B cell (primary cell): ENCODE measurements around the gene TBRG4. TPM values are rescaled to one million over a fixed set of nuclear protein-coding genes. Genes with fewer than 3 reads are reported as not detected.

Source experiments
- ATAC-seq: fragments of 200-7000 bp; cut with Tn5 transposase; one replicate; pipeline ENCODE4 v1.10.0; 2021; ENCODE audit warnings: low read depth, mild to moderate bottlenecking, moderate number of reproducible peaks, moderate library complexity
- CTCF ChIA-PET: fragments of 350-600 bp; sonication (Branson Sonifier 250); formaldehyde crosslinking; loops from one replicate; lab custom pipeline; 2021; ENCODE audit warnings: antibody characterized with exemption, inconsistent platforms; lab: Charles Lee
- POLR2A ChIA-PET: fragments of 350-600 bp; sonication (Branson Sonifier 250); formaldehyde crosslinking; loops from one replicate; lab custom pipeline; 2021; ENCODE audit warnings: antibody characterized with exemption; lab: Charles Lee
- DNase-seq: peaks from one replicate; pipeline ENCODE4 v3.0.0; 2013
- H2AFZ ChIP-seq: 2 replicates; pipeline ENCODE4 v1.6.1; 2012; ENCODE audit warnings: mild to moderate bottlenecking, low read depth, low read length; ENCODE audit not compliant: insufficient read depth, poor library complexity, severe bottlenecking
- H3K27ac ChIP-seq, 2 donors: 1 replicate in 1 of 2; 2 replicates in 1 of 2; pipeline ENCODE4 v1.5.1; 2012 to 2013; ENCODE audit warnings: low read length in 2 of 2, mild to moderate bottlenecking in 2 of 2, moderate library complexity in 1 of 2
- H3K27me3 ChIP-seq, 4 experiments: fragments of 200-600 bp in 1 of 4; sonication (generic) in 1 of 4; replicated peaks in 1 of 4; 1 replicate in 2 of 4; 2 replicates in 2 of 4; pipeline versions ENCODE4 v1.6.1 to v1.7.0; 2013 to 2016; ENCODE audit warnings: low read length in 3 of 4, mild to moderate bottlenecking in 2 of 4, mixed read lengths in 1 of 4, moderate library complexity in 1 of 4; ENCODE audit not compliant: insufficient read depth in 4 of 4, control insufficient read depth in 3 of 4; ENCODE audit errors: control extremely low read depth in 1 of 4
- H3K36me3 ChIP-seq, 2 experiments: replicated peaks in 1 of 2; 1 replicate in 1 of 2; 2 replicates in 1 of 2; pipeline versions ENCODE4 v1.6.1 to v1.7.1; 2013; ENCODE audit warnings: low read length in 1 of 2; ENCODE audit not compliant: insufficient read depth in 2 of 2, control insufficient read depth in 1 of 2; ENCODE audit errors: control extremely low read depth in 1 of 2, extremely low read depth in 1 of 2
- H3K4me1 ChIP-seq, 2 donors: fragments of 200-600 bp in 1 of 2; sonication (generic) in 1 of 2; 1 replicate in 1 of 2; 2 replicates in 1 of 2; pipeline versions ENCODE4 v1.5.1 to v1.6.1; 2013 to 2017; ENCODE audit warnings: low read length in 2 of 2; ENCODE audit not compliant: control insufficient read depth in 2 of 2, insufficient read depth in 2 of 2
- H3K4me2 ChIP-seq: replicated peaks from 2 replicates; pipeline ENCODE3; 2012; ENCODE audit warnings: mild to moderate bottlenecking, low read depth, low read length; ENCODE audit not compliant: poor library complexity, severe bottlenecking
- H3K4me3 ChIP-seq, 5 experiments: fragments of 200-600 bp in 1 of 5; sonication (generic) in 1 of 5; 1 replicate in 3 of 5; 2 replicates in 2 of 5; pipeline versions ENCODE4 v1.5.1 to v1.7.0; 2011 to 2016; ENCODE audit warnings: low read length in 4 of 5, mild to moderate bottlenecking in 4 of 5, low read depth in 2 of 5, control low read depth in 1 of 5, moderate library complexity in 1 of 5; ENCODE audit not compliant: insufficient read depth in 1 of 5; ENCODE audit errors: control extremely low read depth in 1 of 5, extremely low read depth in 1 of 5
- H3K79me2 ChIP-seq: fragments of 200-600 bp; sonication (generic); one replicate; pipeline ENCODE4 v1.6.0; 2016; ENCODE audit warnings: low read length; ENCODE audit not compliant: control insufficient read depth, insufficient read depth
- H3K9ac ChIP-seq: fragments of 200-600 bp; sonication (generic); 2 replicates; pipeline ENCODE4 v1.6.1; 2017; ENCODE audit warnings: mild to moderate bottlenecking, low read length, moderate library complexity
- H3K9me3 ChIP-seq, 3 donors: one replicate each; pipeline versions ENCODE4 v1.6.1 to v1.7.1; 2013; ENCODE audit warnings: low read length in 2 of 3; ENCODE audit not compliant: control insufficient read depth in 2 of 3, insufficient read depth in 1 of 3; ENCODE audit errors: control extremely low read depth in 1 of 3
- H4K20me1 ChIP-seq: 2 replicates; pipeline ENCODE4 v1.6.0; 2012; ENCODE audit warnings: mild to moderate bottlenecking, low read length; ENCODE audit not compliant: insufficient read depth, control insufficient read depth, poor library complexity, severe bottlenecking
- H3K27ac Mint-ChIP-seq: one replicate; pipeline ENCODE4 v1.8.0; 2021; ENCODE audit warnings: mixed read lengths
- H3K27me3 Mint-ChIP-seq: one replicate; pipeline ENCODE4 v1.8.0; 2021; ENCODE audit warnings: mixed read lengths
- H3K4me1 Mint-ChIP-seq: one replicate; pipeline ENCODE4 v1.8.0; 2021; ENCODE audit warnings: mixed read lengths
- H3K4me3 Mint-ChIP-seq: one replicate; pipeline ENCODE4 v1.8.0; 2021; ENCODE audit warnings: mixed read lengths
- H3K9me3 Mint-ChIP-seq: one replicate; pipeline ENCODE4 v1.8.0; 2022; ENCODE audit warnings: mixed read lengths; ENCODE audit not compliant: insufficient read depth
- EZH2 ChIP-seq: IDR thresholded peaks from 2 replicates; pipeline ENCODE4 v1.6.1; 2012; ENCODE audit warnings: borderline replicate concordance, low read depth, mild to moderate bottlenecking, moderate library complexity, low read length; ENCODE audit not compliant: insufficient read depth, poor library complexity, severe bottlenecking
- WGBS: methylation state at CpG from one replicate; pipeline ENCODE4 v1.1.5; 2013; ENCODE audit warnings: missing lambda C conversion rate; ENCODE audit not compliant: insufficient coverage; 5-methylcytosine and 5-hydroxymethylcytosine counted together
- intact Hi-C: fragments of 100-400 bp; cut with micrococcal nuclease; formaldehyde crosslinking; loops from one replicate; pipeline ENCODE4 v1.10.0; 2022
- polyA plus RNA-seq: library from polyadenylated mRNA; depleted of rRNA; stranded (reverse); fragments of >200 nt; gene quantifications from 2 replicates; pipeline ENCODE4 v1.2.3, GENCODE V29; 2012
- total RNA-seq, 2 donors: library from RNA; stranded (reverse); fragments of 120-200 nt in 1 of 2; gene quantifications; 1 replicate in 1 of 2; 2 replicates in 1 of 2; pipeline versions ENCODE4 v1.2.3 to v1.2.4, GENCODE V29; 2013 to 2022
- TF ChIP-seq, protein P1 (sequence below): fragments of 200-600 bp; IDR thresholded peaks from one replicate; pipeline ENCODE4 v1.8.0; 2022; ENCODE audit warnings: antibody characterized with exemption, mild to moderate bottlenecking

TBRG4 gene
- total and polyA plus RNA-seq, 2 donors (not counting 1 experiment from before 2014, with no cell fraction given): 92.8 to 111 TPM

DNA sequence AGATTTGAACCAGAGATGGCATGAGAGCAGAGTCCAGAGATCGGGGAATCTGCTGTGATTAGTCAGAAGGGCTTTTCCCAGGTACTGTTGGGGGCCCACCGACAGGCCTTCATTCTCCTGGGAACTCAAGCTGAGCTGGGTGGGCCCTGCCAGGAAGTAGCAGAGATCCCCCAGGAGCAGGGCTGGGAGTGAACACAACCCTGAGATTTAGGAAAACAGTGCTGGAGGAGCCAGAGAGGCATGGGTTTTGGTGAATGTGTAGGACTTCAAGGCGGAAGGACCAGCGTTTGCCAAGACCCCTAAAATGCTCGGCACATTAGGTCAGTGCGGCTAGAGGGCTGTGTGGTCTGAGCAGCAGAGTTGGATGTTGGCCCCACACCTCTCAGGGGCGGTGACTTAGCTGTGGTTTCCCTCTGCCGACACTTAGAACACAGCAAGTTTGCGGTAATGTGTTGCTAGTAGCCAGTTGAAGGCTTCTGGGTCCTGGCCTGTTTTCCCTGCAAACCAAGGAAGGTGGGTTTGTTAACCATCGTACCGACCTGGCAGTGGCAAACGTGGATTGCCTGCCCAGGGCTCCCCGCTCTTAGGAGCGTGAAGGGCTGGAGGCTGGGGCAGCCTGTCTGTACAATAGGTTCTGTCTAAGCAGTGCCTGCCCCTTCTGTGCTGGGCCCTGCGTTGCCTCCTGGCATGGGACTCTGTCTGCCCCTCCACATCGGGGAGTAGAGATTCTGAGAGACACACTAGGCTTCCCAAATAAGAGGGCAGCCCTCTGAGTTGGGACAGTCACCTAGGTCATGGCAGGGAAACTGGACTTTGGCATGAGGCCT is 36.8 kb downstream of the TBRG4 start:
- H3K79me2 ChIP-seq: peaks cover 15% of the 10 kb centered on the region
- no peaks in the 10 kb centered on the region for H3K4me1 ChIP-seq
- no peak overlapping the region for H3K27ac ChIP-seq
- no peaks in the 10 kb centered on the region for H3K9me3 ChIP-seq
- H3K27ac Mint-ChIP-seq: no peak overlapping the region
- ATAC-seq (no peak), DNase-seq (no peak)
- intact Hi-C loops: no loop called here
- H3K4me3 Mint-ChIP-seq: no peak overlapping the region
- TF ChIP-seq EZH2: no peak
- no peaks in the 10 kb centered on the region for H3K9me3 Mint-ChIP-seq
- H2AFZ ChIP-seq: no peak overlapping the region
- 88% methylated on average over 16 of the region's 16 CpGs for WGBS
- H3K9ac ChIP-seq: no peak overlapping the region
- ChIA-PET POLR2A (no interaction called here), CTCF (no interaction called here)
- H4K20me1 ChIP-seq: peaks cover 86% of the 10 kb centered on the region
- H3K27me3 Mint-ChIP-seq: no peaks in the 10 kb centered on the region
- peaks cover 0 to 72% of the 10 kb centered on the region in 2 experiments for H3K36me3 ChIP-seq
- no peak overlapping the region for H3K4me3 ChIP-seq
- no peaks in the 10 kb centered on the region for H3K27me3 ChIP-seq
- H3K4me1 Mint-ChIP-seq: no peaks in the 10 kb centered on the region
- H3K4me2 ChIP-seq: no peak overlapping the region

DNA sequence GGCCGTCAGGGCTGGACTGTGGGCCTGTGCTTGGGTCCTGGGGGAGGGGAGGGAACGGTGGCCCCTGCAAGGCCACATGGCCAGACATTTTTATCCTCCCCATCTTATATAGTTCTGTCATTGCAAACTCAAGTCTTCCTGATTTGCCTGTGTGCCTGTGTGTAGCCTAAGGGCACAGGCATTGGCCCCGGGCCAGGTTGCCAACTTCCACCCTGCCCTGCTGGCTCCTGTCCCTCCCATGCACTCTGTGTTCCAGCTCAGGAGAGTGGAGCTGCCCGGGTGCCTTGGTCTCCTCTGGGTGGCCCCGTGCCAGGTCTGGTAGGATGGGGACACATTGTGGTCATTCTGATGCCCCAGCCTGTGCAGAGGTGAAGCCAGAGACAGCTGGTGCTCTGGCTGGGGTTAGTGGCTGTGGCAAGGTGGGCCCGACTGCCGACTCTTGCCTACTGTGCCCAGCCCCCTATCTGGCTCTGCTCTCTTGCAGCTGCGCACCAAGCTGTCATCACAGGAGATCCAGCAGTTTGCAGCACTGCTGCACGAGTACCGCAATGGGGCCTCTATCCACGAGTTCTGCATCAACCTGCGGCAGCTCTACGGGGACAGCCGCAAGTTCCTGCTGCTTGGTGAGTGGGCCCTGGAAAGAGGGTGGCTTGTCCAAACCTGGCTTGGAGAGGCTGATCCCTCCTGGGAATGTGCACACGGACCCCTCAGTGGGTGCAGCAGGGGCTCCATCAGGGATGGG is 37.5 kb downstream of the TBRG4 start:
- no peak overlapping the region for H3K27ac ChIP-seq
- H3K4me2 ChIP-seq: no peak overlapping the region
- Mint-ChIP-seq H3K27me3 (no peaks in the 10 kb centered on the region), H3K9me3 (no peaks in the 10 kb centered on the region), H3K4me3 (no peak overlapping the region), H3K4me1 (no peaks in the 10 kb centered on the region), H3K27ac (no peak overlapping the region)
- ChIA-PET POLR2A (no interaction called here), CTCF (no interaction called here)
- peaks cover 0 to 79% of the 10 kb centered on the region in 2 experiments for H3K36me3 ChIP-seq
- H3K4me3 ChIP-seq: no peak overlapping the region
- H3K9me3 ChIP-seq: no peaks in the 10 kb centered on the region
- H4K20me1 ChIP-seq: peaks cover 94% of the 10 kb centered on the region
- intact Hi-C loops: no loop called here
- no peak overlapping the region for H3K9ac ChIP-seq
- H2AFZ ChIP-seq: no peak overlapping the region
- no peaks in the 10 kb centered on the region for H3K4me1 ChIP-seq
- H3K27me3 ChIP-seq: no peaks in the 10 kb centered on the region
- DNase-seq (no peak), ATAC-seq (no peak)
- TF ChIP-seq, protein P1, sequence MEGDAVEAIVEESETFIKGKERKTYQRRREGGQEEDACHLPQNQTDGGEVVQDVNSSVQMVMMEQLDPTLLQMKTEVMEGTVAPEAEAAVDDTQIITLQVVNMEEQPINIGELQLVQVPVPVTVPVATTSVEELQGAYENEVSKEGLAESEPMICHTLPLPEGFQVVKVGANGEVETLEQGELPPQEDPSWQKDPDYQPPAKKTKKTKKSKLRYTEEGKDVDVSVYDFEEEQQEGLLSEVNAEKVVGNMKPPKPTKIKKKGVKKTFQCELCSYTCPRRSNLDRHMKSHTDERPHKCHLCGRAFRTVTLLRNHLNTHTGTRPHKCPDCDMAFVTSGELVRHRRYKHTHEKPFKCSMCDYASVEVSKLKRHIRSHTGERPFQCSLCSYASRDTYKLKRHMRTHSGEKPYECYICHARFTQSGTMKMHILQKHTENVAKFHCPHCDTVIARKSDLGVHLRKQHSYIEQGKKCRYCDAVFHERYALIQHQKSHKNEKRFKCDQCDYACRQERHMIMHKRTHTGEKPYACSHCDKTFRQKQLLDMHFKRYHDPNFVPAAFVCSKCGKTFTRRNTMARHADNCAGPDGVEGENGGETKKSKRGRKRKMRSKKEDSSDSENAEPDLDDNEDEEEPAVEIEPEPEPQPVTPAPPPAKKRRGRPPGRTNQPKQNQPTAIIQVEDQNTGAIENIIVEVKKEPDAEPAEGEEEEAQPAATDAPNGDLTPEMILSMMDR: no peak
- TF ChIP-seq EZH2: no peak
- 97% methylated on average over 13 of the region's 15 CpGs for WGBS
- H3K79me2 ChIP-seq: peaks cover 19% of the 10 kb centered on the region
